Endodermal cell (in vitro differentiated cells): ENCODE measurements around the gene NAV2. TPM values are rescaled to one million over a fixed set of nuclear protein-coding genes. Genes with fewer than 3 reads are reported as not detected.

Source experiments
- DNase-seq: peaks from one replicate; pipeline ENCODE4 v3.0.0-alpha.2; 2017
- H3K27ac ChIP-seq: 2 replicates; pipeline ENCODE4 v1.5.1; 2013; ENCODE audit warnings: mild to moderate bottlenecking, low read depth, low read length, moderate library complexity
- H3K27me3 ChIP-seq: 2 replicates; pipeline ENCODE4 v1.6.1; 2013; ENCODE audit warnings: mild to moderate bottlenecking, low read length, moderate library complexity; ENCODE audit not compliant: insufficient read depth, control insufficient read depth, poor library complexity, severe bottlenecking
- H3K36me3 ChIP-seq: 2 replicates; pipeline ENCODE4 v1.7.0; 2013; ENCODE audit warnings: mild to moderate bottlenecking, low read length, moderate library complexity; ENCODE audit not compliant: control insufficient read depth, insufficient read depth
- H3K4me1 ChIP-seq: one replicate; pipeline ENCODE4 v1.7.0; 2013; ENCODE audit warnings: low read length; ENCODE audit not compliant: control insufficient read depth, insufficient read depth
- H3K4me3 ChIP-seq: 2 replicates; pipeline ENCODE4 v1.5.1; 2013; ENCODE audit warnings: mild to moderate bottlenecking, low read length, moderate library complexity
- H3K9ac ChIP-seq: 2 replicates; pipeline ENCODE4 v1.6.1; 2013; ENCODE audit warnings: mild to moderate bottlenecking, low read length, moderate library complexity; ENCODE audit not compliant: poor library complexity, severe bottlenecking; ENCODE audit errors: extremely low read depth
- H3K9me3 ChIP-seq: 2 replicates; pipeline ENCODE4 v1.6.1; 2013; ENCODE audit warnings: mild to moderate bottlenecking, low read length, moderate library complexity; ENCODE audit not compliant: control insufficient read depth
- H3K27ac Mint-ChIP-seq: 2 replicates; pipeline ENCODE4 v1.8.0; 2020; ENCODE audit warnings: mixed read lengths
- H3K27me3 Mint-ChIP-seq: 2 replicates; pipeline ENCODE4 v1.8.0; 2021; ENCODE audit warnings: mild to moderate bottlenecking, mixed read lengths; ENCODE audit not compliant: insufficient read depth
- H3K36me3 Mint-ChIP-seq: 2 replicates; pipeline ENCODE4 v1.8.0; 2020; ENCODE audit warnings: low read depth, mixed read lengths
- H3K4me1 Mint-ChIP-seq: 2 replicates; pipeline ENCODE4 v1.8.0; 2020; ENCODE audit warnings: mixed read lengths
- H3K4me3 Mint-ChIP-seq: 2 replicates; pipeline ENCODE4 v1.8.0; 2020; ENCODE audit warnings: mild to moderate bottlenecking, moderate library complexity, mixed read lengths
- H3K9me3 Mint-ChIP-seq: 2 replicates; pipeline ENCODE4 v1.8.0; 2020; ENCODE audit warnings: mild to moderate bottlenecking, mixed read lengths
- WGBS, 2 experiments: methylation state at CpG; one replicate each; pipeline versions ENCODE4 v1.1.5 to v1.1.7; 2013; ENCODE audit warnings: missing lambda C conversion rate in 2 of 2, mixed read lengths in 1 of 2; ENCODE audit not compliant: insufficient coverage in 1 of 2, insufficient read length in 1 of 2; 5-methylcytosine and 5-hydroxymethylcytosine counted together
- total RNA-seq, 2 donors: library from RNA; stranded (reverse); fragmentation: NEBNext Ultra II Directional in 1 of 2; extraction: Animal tissue kit (Norgen Biotek cat#: 25700) in 1 of 2; gene quantifications; 2 replicates in 1 of 2; 3 replicates in 1 of 2; pipeline ENCODE4 v1.2.1, GENCODE V29; 2021
- TF ChIP-seq, protein P1 (sequence below): fragments of 200-600 bp; sonication (generic); conservative IDR thresholded peaks from 2 replicates; pipeline ENCODE4 v1.5.0; 2021; ENCODE audit warnings: antibody characterized with exemption, mild to moderate bottlenecking

The NAV2 gene
- total RNA-seq, 2 donors from 2014 or later: 37.1 to 42.4 TPM

- H3K4me1 ChIP-seq: peaks cover 3% of the 10 kb centered on the region
- H3K27ac ChIP-seq: no peak overlapping the region
- no peak overlapping the region for H3K4me3 Mint-ChIP-seq
- no peaks in the 10 kb centered on the region for H3K9me3 ChIP-seq
- no peak for DNase-seq
- peaks cover 6% of the 10 kb centered on the region for H3K27me3 ChIP-seq
- TF ChIP-seq, protein P1, sequence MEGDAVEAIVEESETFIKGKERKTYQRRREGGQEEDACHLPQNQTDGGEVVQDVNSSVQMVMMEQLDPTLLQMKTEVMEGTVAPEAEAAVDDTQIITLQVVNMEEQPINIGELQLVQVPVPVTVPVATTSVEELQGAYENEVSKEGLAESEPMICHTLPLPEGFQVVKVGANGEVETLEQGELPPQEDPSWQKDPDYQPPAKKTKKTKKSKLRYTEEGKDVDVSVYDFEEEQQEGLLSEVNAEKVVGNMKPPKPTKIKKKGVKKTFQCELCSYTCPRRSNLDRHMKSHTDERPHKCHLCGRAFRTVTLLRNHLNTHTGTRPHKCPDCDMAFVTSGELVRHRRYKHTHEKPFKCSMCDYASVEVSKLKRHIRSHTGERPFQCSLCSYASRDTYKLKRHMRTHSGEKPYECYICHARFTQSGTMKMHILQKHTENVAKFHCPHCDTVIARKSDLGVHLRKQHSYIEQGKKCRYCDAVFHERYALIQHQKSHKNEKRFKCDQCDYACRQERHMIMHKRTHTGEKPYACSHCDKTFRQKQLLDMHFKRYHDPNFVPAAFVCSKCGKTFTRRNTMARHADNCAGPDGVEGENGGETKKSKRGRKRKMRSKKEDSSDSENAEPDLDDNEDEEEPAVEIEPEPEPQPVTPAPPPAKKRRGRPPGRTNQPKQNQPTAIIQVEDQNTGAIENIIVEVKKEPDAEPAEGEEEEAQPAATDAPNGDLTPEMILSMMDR: no peak
- no peaks in the 10 kb centered on the region for H3K36me3 Mint-ChIP-seq
- H3K9me3 Mint-ChIP-seq: no peaks in the 10 kb centered on the region
- H3K4me3 ChIP-seq: no peak overlapping the region
- H3K27ac Mint-ChIP-seq: no peak overlapping the region
- H3K9ac ChIP-seq: no peak overlapping the region
- WGBS, 2 experiments: 74 to 84% methylated on average over 4 to 5 of the region's 5 CpGs
- no peaks in the 10 kb centered on the region for H3K27me3 Mint-ChIP-seq
- no peaks in the 10 kb centered on the region for H3K36me3 ChIP-seq
- H3K4me1 Mint-ChIP-seq: peaks cover 27% of the 10 kb centered on the region
These were observed 40.9 kb downstream of the NAV2 start for GRCh38 chr11:19753451-19754106.

DNA sequence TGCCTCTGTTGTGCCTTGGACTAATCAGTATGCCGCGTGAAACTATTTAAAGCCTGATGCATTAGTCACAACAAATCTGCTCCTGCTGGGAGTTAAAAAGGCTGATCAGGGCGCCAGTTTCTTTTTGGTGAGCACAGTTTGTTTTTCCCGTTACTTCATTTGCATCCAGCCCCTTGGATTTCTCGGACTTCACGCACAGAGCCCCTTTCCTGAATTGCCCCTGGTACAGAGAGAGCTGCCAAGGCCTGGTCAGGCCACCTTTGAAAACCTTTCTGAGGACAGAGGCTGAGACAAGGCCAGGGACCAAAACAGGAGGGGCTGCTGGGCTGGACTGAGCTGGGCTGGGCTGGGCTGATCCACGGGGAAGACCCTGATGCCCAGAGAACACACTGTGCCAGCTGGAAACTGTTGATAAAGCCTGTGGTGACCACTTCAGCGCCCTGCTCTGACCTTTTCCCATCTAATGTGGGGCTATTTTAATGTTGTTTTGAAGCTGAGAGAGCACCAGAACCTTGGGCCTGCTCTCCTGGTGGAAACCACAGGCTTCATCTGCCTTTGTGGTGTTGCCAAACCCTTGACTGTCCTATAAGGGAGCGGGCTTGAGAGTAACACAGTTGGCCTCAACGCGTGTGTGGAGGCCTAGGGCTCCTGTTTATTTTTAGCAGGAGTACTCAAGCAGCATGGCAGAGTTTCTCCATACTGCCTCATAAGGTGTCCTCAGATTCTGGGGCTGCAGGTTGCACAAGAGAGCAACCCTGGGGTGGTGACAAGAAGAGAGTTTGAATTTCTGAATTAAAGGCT lies 44.2 kb downstream of the NAV2 start:
- Mint-ChIP-seq H3K27ac (no peak overlapping the region), H3K36me3 (no peaks in the 10 kb centered on the region), H3K4me3 (no peak overlapping the region), H3K27me3 (no peaks in the 10 kb centered on the region), H3K9me3 (no peaks in the 10 kb centered on the region), H3K4me1 (peaks cover 24% of the 10 kb centered on the region)
- WGBS, 2 experiments: 65 to 76% methylated on average over 10 to 11 of the region's 11 CpGs
- Histone ChIP-seq H3K9ac (no peak overlapping the region), H3K9me3 (no peaks in the 10 kb centered on the region), H3K27ac (no peak overlapping the region), H3K36me3 (no peaks in the 10 kb centered on the region), H3K4me1 (peaks cover 3% of the 10 kb centered on the region), H3K27me3 (no peaks in the 10 kb centered on the region), H3K4me3 (no peak overlapping the region)
- DNase-seq: no peak
- TF ChIP-seq, protein P1: no peak

DNA sequence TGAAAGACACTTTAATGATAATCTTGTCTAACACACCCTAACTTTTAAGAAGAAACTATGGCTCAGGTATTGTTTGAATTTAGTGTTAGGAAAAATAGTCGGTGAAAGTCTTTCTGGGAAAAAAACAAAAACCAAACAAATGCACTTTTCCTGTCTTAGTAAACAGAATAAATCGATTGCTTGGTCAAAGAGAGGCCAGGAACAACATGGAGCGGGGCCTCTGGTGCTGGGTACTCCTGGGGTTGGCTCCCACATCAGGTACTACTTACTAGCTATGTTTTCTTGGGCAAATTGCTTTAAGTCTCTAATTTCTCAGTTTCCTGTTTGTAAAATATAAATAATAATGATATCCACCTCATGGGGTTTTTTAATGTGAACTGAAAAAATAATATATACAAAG lies 46.8 kb downstream of the NAV2 start:
- no peak overlapping the region for H3K4me3 Mint-ChIP-seq
- 93 to 95% methylated on average over 2 to 3 of the region's 3 CpGs for WGBS, 2 experiments
- TF ChIP-seq, protein P1: no peak
- Histone ChIP-seq H3K4me3 (no peak overlapping the region), H3K27me3 (no peaks in the 10 kb centered on the region), H3K36me3 (no peaks in the 10 kb centered on the region), H3K9ac (no peak overlapping the region), H3K4me1 (peaks cover 3% of the 10 kb centered on the region), H3K9me3 (no peaks in the 10 kb centered on the region), H3K27ac (no peak overlapping the region)
- no peaks in the 10 kb centered on the region for H3K27me3 Mint-ChIP-seq
- no peaks in the 10 kb centered on the region for H3K36me3 Mint-ChIP-seq
- no peaks in the 10 kb centered on the region for H3K9me3 Mint-ChIP-seq
- no peak for DNase-seq
- H3K27ac Mint-ChIP-seq: no peak overlapping the region
- peaks cover 20% of the 10 kb centered on the region for H3K4me1 Mint-ChIP-seq
